HG03378 (cell line): Measurements from ENCODE around the gene LSMEM2.
"Not testable (repeated sequence)": the region's sequence is repeated elsewhere in the genome, so short reads cannot be mapped to it uniquely, and the experiment has no call there.

Source experiments
- ATAC-seq: cut with Tn5 transposase; IDR thresholded peaks from one replicate; pipeline ENCODE4 v1.9.1; 2021; ENCODE audit warnings: mild to moderate bottlenecking, moderate library complexity; ENCODE audit not compliant: unreplicated experiment

Gene LSMEM2

DNA sequence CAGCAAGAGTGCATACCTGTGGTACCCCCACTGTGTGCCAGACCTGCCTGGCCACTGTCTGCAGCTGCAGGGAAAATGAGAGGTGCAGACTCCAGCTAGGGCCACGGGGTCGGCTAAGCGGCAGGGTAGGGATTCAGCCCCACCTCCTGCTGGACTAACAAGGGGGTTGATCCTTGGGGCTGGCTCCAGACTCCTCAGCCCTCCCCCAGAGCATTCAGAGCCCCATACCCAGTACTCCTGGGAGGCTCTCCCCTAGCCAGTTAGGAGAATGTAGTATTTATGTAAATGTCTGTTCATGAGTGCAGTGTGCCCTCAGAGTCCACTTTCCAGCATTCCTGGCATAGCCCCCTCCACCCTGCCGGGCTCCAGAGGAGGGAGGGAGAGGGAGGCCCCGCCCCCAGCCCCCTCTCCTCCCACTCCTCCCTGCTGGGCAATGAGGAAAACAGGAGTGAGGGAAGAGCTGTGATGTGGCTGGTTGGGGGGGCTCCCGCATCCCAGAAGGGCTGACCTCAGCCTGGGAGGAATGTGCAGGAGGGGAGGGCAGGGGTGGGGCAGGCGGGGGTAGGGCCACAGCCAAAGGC is 14.4 kb upstream of the LSMEM2 start:
- ATAC-seq, result no peak

DNA sequence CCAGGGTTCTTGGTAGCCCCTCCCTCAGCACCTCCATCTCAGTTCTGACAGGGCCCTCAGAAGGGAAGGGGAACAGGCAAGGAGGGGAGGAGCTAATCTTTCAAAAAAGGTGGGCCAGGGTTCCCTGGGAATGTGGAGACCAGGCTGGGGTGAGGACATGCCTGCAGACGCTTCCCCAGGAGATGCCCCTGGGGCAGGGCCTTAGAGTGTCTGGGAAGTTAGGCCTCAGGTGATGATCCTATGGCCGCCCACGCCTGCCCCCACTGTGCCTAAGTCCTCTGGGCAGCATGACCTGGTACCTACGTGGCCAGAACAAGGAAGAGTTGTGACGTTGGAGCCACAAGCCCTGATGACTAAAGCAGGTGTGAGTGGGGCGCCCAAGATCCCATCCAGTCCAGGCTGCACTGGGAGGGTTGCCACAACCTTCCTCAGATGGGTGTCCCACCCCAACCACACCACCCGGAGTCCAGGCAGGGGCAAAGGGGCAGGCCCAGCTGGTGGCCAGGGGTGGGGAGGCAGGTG is 13.9 kb upstream of the LSMEM2 start:
- ATAC-seq, result no peak

DNA sequence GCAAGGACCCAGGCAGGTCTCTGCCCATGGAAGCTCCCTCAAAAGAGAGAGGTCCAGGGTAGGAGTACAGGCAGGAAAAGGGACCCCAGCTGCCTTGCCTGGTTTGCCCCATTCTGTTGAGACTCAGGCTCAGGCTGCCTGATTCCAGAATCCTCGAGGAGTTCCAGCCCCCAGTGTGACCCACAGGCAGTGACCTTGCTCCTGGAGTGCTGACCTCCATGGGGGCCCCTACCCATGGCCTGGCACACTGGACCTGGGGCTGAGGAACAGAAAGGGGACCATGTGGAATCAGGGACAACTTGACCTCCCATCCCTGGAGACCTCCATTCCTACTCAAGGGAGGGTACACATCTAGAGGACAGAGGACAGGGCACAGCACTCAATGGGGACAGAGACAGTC is 13.3 kb upstream of the LSMEM2 start:
- ATAC-seq, result no peak

DNA sequence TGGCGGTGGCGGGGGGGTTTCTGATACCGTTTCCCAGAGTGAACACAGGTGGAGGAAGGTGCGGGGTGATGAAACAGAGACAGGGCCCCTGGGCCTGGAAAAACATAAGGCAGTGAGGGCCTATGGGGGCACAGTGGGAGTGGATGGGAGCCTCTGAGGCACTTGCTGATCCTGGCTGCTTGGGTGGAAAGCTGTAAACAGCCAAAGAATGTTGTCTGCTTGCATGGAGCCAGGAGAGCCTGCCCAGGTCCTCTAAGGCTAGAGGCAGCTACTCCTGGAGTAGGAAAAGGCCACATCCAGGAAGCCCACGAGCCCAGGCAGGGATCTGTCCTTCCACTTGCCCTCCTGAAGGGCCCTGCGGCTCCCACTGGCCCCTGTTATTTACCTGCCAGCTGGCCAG is 12.9 kb upstream of the LSMEM2 start:
- no peak for ATAC-seq

DNA sequence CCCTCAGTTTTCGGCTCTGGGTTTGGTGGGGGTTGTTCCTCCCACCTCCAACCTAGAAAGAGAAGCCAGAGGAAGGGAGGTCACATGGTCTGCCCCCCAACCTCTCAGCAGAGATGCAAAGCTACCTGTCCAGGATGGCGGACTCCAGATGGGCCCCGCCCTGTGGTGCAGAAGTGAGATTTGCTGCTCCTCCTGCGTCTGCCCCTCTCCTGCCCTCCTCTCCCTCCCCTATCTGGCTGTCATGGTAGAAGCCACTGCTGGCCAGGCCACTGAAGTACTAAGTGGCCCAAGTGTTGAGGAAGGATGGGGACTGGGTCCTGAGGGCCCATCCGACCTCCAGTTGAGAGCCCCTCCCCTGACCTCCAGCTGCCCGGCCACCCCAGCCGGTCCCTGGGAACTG is 12.1 kb upstream of the LSMEM2 start:
- no peak for ATAC-seq

DNA sequence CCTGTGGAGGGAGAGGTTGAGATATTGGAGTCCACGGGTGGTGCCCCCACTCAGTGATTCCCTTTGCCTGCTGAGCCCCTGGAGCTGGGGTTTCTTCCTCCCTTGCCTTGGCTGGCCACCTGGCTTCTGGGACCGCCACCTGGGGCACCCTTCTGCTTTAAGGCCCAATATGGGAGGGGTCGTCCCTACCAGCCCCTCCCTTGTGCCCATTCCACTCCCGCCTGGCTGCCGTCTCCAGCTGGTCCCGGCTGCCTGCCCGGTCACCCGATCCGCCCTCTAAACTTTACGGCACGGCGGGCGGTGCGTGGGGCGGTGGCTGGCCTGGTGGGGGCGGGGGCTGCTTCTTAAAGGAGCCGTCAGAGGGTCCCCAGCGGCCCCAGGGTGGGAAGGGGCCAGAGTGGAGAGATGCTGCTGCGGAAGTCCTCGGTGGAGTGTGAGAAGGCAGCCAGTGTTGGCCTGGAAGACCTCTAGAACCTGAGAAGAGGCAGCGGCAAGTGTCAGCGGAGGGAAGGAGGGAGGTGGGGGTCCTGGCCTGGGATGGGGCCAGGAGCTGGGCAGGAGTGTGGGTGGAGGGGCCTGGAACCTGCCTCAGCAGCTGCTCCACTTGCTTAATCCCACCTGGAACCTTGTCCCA is 11.5 kb upstream of the LSMEM2 start:
- ATAC-seq, result no peak

DNA sequence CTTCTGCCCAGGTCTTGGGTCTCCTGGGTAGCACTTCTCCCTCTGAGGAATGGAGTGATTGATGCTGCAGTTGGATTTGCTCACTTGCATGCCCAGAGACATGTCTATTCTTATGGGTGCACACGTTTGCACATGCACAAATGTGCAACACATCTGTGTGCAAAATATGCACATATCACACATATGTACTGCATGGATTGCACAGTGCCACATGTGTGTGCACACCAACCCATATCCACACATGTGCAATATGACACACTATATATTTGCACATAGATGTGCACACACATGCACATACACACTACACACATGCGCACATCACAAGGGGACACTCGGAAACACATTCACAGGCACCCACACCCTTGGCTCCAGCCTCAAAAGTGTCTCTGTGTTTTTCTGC is 10.6 kb upstream of the LSMEM2 start:
- no peak for ATAC-seq

DNA sequence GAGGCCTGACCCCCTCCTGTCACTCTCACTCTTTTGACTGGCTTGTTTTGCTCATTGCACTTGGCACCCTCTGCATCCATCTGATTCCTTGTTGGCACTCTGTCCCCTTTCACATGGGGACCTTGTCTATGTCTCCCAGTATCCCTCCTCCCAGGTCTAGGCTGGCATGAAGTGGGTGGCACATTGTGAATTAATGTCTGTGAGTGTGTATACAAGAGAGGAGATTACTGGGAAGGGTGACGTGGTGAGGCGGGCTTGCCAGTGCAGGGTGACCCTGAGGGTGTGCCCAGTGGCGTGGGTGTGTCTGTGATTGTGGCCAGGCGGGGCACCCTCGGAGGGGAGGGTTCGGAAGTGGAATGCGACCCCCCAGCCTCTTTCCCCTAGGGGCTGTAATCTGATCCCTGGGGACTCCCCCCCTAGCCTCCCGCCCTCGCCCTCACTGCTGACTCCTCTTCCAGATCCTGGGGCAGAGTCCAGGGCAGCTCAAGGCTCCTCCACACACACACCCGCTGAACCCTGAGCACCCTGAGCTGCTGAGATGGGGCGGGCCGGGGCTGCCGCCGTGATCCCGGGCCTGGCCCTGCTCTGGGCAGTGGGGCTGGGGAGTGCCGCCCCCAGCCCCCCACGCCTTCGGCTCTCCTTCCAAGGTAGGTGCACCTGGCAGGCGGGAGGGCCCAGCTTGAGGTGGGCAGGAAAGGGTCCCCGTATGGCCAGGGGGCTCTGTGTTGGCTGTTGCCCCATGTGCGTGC is 10.0 kb upstream of the LSMEM2 start, which contains the start of gene SEMA3B:
Gene SEMA3B, plus strand, starts transcription at position 445 of the 749 bp plus-strand sequence. Its CDS starts 94 bp downstream, at position 539.
- no peak for ATAC-seq

DNA sequence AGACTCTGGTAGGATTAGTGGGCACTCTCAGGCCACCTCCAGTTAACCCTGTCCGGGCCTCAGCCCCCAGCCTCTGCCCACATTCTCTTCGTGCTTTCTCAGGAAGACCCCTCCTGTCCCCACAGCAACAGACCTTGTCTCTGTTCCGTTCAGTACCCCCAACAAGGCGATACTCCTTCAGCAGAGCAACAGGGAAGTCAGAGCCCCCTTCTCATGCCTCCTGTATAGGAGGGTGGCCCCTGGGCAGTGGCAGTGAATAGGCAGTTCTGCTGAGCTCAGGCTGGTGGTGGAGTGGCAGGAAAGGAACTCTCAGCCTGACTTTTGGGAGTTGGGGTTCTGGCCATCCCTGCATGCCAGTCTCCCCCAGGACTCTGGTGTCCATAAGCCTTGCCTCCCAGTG is 9.4 kb upstream of the LSMEM2 start:
- no peak for ATAC-seq

DNA sequence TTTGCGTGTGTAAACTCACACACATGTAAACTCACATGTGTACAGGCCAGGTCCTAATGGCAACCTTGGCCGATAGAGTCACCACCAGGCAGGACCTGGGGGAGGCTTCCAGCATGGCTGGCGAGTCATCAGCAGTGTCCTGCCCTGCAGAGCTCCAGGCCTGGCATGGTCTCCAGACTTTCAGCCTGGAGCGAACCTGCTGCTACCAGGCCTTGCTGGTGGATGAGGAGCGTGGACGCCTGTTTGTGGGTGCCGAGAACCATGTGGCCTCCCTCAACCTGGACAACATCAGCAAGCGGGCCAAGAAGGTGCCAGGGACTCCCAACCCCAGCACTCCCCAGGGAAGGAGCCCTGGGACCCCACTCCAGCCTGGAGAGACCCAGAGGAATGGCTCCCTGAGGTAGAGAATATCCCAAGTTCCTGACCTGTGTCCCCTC is 8.9 kb upstream of the LSMEM2 start:
- no peak for ATAC-seq

DNA sequence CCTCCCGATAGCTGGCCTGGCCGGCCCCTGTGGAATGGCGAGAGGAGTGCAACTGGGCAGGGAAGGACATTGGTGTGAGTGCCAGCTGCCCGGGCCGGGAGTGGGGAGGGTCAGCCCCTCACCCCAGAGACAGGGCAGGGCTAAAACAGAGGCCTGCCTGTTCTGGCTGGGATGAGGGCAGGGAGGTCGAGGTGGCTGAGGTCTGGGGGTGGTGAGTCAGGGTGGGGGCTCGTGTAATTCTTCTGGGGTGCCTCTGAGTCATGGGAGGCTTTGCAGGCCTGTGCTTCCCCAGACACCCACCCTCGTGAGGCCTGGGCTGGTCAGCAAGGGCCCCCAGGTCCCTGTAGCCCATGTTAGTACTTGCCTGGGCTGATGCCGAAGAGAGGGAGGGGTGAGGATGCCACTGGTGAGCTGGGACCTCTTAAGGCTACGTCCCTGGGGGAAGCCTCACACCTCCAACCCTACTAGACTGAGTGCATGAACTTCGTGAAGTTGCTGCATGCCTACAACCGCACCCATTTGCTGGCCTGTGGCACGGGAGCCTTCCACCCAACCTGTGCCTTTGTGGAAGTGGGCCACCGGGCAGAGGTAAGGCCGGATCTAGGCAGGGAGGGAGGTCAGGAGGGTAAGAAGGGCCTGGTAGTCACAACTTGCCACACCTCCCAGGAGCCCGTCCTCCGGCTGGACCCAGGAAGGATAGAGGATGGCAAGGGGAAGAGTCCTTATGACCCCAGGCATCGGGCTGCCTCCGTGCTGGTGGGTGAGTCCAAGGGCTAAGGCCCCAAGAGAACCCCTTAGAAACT is 8.3 kb upstream of the LSMEM2 start:
- ATAC-seq, result no peak

DNA sequence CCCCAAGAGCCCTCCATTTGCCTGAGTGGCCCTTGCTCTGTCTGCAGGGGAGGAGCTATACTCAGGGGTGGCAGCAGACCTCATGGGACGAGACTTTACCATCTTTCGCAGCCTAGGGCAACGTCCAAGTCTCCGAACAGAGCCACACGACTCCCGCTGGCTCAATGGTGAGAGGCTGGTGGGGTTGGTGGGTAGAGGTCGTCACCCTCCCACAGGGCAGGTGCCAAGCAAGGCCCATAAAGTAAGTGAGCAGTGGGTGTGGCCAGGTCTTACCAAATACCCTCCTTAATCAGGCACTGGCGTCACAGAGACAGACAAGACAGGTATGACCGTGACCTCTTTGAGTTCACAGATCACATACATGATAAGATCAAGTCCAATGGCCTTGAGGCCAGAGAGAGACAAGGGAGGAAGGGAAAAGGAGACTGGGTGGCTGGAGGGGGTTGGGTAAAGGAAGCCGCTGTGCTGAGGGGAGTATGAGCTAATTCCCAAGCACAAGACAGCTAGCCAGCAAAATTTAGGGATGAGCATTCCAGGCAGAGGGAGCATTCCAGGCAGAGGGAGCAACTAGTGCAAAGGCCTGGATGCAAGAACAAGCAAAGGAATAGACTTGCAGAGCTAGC is 7.5 kb upstream of the LSMEM2 start:
- no peak for ATAC-seq

DNA sequence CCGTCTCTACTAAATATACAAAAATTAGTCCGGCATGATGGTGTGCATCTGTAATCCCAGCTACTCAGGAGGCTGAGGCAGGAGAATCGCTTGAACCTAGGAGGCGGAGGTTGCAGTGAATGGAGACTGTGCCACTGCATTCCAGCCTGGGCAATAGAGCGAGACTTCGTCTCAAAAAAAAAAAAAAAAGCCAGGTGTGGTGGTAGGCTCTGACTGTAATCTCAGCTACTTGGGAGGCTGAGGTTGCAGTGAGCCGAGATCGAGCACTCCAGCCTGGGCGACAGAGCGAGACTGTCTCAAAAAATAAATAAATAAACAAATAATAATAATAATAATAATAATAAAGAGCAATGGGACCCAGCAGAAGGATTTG is 6.4 kb upstream of the LSMEM2 start:
- ATAC-seq, result not testable (repeated sequence)

DNA sequence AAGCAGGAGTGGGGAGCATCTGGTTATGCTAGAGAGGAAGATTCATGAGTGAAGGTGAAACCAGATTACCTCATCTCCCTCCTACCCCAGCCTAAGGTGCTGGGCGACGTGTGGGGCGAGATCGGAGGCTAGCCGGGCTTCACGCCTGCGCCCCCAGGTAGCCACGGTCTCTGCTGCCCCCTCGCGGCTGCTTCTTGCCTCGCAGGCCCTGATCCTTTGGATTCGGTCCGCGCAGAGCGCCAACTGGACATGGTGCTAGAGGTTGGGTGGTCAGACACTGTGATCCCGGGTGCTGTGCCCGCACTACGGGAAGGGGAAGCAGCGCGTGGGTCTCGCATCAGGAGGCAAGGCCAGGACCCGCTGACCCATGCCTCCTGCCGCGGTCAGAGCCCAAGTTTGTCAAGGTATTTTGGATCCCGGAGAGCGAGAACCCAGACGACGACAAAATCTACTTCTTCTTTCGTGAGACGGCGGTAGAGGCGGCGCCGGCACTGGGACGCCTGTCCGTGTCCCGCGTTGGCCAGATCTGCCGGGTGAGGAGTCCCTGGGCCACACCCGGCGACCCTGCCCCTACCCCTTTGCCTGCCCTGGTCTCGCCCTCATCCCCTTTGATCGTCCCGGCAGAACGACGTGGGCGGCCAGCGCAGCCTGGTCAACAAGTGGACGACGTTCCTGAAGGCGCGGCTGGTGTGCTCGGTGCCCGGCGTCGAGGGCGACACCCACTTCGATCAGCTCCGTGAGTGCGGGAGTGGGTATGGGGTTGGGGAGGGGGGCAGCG is 5.8 kb upstream of the LSMEM2 start:
- peak; percentile 75 for ATAC-seq

DNA sequence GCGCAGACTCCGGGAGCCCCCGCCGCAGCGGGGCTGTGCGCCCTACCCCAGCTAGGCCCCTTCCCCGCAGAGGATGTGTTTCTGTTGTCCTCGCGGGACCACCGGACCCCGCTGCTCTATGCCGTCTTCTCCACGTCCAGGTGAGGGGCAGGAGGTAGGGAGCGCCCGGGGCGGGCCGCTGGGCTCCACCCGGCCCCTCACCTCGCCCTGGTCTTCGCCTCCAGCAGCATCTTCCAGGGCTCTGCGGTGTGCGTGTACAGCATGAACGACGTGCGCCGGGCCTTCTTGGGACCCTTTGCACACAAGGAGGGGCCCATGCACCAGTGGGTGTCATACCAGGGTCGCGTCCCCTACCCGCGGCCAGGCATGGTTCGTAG is 5.2 kb upstream of the LSMEM2 start:
- ATAC-seq, result no peak

DNA sequence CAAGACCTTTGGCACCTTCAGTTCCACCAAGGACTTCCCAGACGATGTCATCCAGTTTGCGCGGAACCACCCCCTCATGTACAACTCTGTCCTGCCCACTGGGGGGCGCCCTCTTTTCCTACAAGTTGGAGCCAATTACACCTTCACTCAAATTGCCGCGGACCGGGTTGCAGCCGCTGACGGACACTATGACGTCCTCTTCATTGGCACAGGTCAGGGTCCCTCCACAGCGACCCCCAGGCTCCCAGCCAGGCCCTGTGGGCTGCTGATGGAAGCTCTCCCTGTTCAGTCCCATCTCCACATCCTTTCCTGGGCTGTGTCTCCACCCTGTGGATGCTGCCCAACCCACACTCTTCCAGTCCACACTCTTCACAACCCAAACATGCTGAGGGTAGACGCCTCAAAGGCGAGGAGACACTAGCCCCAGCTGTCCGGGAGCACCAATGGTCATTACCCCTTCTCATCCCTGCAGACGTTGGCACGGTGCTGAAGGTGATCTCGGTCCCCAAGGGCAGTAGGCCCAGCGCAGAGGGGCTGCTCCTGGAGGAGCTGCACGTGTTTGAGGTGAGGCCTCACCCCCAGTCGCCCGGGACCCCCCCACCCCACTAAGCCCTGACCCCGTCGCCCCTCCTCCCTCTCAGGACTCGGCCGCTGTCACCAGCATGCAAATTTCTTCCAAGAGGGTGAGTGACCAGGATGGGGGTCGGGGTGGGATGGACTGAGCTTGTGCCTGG is 4.3 kb upstream of the LSMEM2 start:
- ATAC-seq, result no peak

DNA sequence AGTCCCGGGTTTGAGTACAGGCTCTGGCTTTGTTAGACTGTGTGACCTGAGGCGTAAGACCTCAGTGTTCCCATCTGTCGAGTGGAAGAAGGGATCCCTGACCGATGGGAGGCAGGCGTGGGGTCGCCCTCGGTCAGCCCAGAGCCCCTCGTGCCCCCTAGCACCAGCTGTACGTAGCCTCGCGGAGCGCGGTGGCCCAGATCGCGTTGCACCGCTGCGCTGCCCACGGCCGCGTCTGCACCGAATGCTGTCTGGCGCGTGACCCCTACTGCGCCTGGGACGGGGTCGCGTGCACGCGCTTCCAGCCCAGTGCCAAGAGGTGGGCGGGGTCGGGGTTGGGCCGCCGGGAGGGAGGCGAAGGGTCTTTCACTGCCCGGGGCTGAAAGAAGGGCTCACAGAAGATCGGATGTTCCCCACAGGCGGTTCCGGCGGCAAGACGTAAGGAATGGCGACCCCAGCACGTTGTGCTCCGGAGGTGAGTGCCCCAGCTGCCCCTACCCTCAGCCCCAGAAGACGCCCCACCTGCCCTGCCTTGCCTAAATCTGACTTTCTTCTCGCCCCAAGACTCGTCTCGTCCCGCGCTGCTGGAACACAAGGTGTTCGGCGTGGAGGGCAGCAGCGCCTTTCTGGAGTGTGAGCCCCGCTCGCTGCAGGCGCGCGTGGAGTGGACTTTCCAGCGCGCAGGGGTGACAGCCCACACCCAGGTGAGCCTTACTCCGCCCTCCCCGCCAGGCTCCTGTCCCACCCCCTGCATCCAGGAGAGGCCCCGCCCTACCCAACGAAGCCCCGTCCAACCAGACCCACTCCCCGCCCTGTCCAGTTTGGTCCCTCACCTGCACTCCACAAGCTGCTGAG is 3.5 kb upstream of the LSMEM2 start:
- no peak for ATAC-seq

DNA sequence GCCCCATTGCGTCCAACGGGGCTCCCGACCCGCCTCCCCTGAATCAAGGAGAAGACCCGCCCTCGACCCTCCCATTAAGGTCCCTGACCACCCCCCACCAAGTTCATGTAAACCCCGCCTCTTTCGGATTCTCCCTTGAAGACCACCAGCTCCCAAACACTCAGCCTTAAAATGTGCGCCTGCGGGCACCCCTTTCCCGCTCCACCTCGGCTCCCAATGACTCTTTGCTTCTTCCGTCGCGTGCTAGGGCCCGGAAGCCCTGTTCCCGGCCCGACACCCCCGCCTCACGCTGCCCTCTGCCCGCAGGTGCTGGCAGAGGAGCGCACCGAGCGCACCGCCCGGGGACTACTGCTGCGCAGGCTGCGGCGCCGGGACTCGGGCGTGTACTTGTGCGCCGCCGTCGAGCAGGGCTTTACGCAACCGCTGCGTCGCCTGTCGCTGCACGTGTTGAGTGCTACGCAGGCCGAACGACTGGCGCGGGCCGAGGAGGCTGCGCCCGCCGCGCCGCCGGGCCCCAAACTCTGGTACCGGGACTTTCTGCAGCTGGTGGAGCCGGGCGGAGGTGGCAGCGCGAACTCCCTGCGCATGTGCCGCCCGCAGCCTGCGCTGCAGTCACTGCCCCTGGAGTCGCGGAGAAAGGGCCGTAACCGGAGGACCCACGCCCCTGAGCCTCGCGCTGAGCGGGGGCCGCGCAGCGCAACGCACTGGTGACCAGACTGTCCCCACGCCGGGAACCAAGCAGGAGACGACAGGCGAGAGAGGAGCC is 2.7 kb upstream of the LSMEM2 start:
- ATAC-seq, result no peak
